Left lung (tissue), 10 donors: ENCODE data around the gene GCDH. TPM values are rescaled to one million over a fixed set of nuclear protein-coding genes. Genes with fewer than 3 reads are reported as not detected.

Source experiments
- ATAC-seq: fragments of 200-7000 bp; cut with Tn5 transposase; one replicate; pipeline ENCODE4 v1.9.1; 2020; ENCODE audit warnings: moderate library complexity
- DNase-seq, 4 donors: peaks; one replicate each; pipeline ENCODE4 v3.0.0-alpha.2; 2013 to 2020
- H3K27ac ChIP-seq, 2 donors: fragments of 200-600 bp; sonication (generic) in 1 of 2; one replicate each; pipeline versions ENCODE4 v1.5.0 to v1.8.0; 2020 to 2021
- H3K27me3 ChIP-seq, 2 donors: fragments of 200-600 bp; sonication (generic) in 1 of 2; one replicate each; pipeline versions ENCODE4 v1.5.0 to v1.8.0; 2020 to 2021
- H3K36me3 ChIP-seq, 2 donors: fragments of 200-600 bp; sonication (generic) in 1 of 2; one replicate each; pipeline versions ENCODE4 v1.5.0 to v1.8.0; 2020 to 2021
- H3K4me1 ChIP-seq, 2 donors: fragments of 200-600 bp; one replicate each; pipeline ENCODE4 v1.8.0; 2021
- H3K4me3 ChIP-seq, 2 donors: fragments of 200-600 bp; sonication (generic) in 1 of 2; one replicate each; pipeline versions ENCODE4 v1.5.0 to v1.8.0; 2020 to 2021; ENCODE audit warnings: mild to moderate bottlenecking in 1 of 2
- H3K9me3 ChIP-seq, 2 donors: fragments of 200-600 bp; sonication (generic) in 1 of 2; one replicate each; pipeline versions ENCODE4 v1.5.0 to v1.8.0; 2020 to 2021
- CTCF ChIP-seq, 2 donors: fragments of 200-600 bp; sonication (generic) in 1 of 2; IDR thresholded peaks; one replicate each; pipeline versions ENCODE4 v1.5.0 to v1.8.0; 2021; ENCODE audit warnings: antibody characterized with exemption in 2 of 2
- intact Hi-C, 2 donors: fragments of 100-400 bp; cut with DNase I; formaldehyde crosslinking; loops; one replicate each; pipeline versions ENCODE4 v1.11.2 to v1.14.2; 2022
- polyA plus RNA-seq, 6 donors: library from polyadenylated mRNA; unstranded; fragments of 120-200 nt; gene quantifications; one replicate each; pipeline ENCODE4 v1.2.1, GENCODE V29; 2013; ENCODE audit not compliant: insufficient read length in 6 of 6
- total RNA-seq, 2 donors: library from RNA; stranded (reverse); fragmentation: NEBNext Ultra II Directional; extraction: Animal tissue kit (Norgen Biotek cat#: 25700); gene quantifications; one replicate each; pipeline ENCODE4 v1.2.1, GENCODE V29; 2021
- donor health status: DM: no; HTN: yes; CAD: no.
- donor health status: DM: no; HTN: no; CAD: no.

The GCDH gene
- total and polyA plus RNA-seq, 8 donors: 23.6 to 29.2 (median 26.9) TPM

GRCh38 chr19:12847159-12848139 lies 43.5 kb upstream of the GCDH start:
- no peak overlapping the region for H3K27ac ChIP-seq
- no peak overlapping the region for H3K4me3 ChIP-seq
- peaks cover 0 to 12% of the 10 kb centered on the region in 2 donors for H3K4me1 ChIP-seq
- H3K36me3 ChIP-seq: no peaks in the 10 kb centered on the region
- DNase-seq: peak; percentile 76 to 99 (median 86)
- peaks cover 0 to 76% of the 10 kb centered on the region in 2 donors for H3K27me3 ChIP-seq
- peak; percentile 100 for ATAC-seq
- intact Hi-C loops: no loop called here
- TF ChIP-seq CTCF (IDR thresholded peaks at IDR 0.05): peak; percentile 99 to 100
- no peaks in the 10 kb centered on the region for H3K9me3 ChIP-seq

- no peaks in the 10 kb centered on the region for H3K4me1 ChIP-seq
- no peak overlapping the region for H3K27ac ChIP-seq
- TF ChIP-seq CTCF (IDR thresholded peaks at IDR 0.05): no peak
- no peak for ATAC-seq
- H3K9me3 ChIP-seq: peaks cover 0 to 4% of the 10 kb centered on the region in 2 donors
- DNase-seq: no peak
- no peaks in the 10 kb centered on the region for H3K36me3 ChIP-seq
- intact Hi-C loops: no loop called here
- H3K27me3 ChIP-seq: no peaks in the 10 kb centered on the region
- no peak overlapping the region for H3K4me3 ChIP-seq
Measured at GRCh38 chr19:12856653-12857052, 34.3 kb upstream of the GCDH start.

GRCh38 chr19:12858041-12858928 lies 32.7 kb upstream of the GCDH start:
- TF ChIP-seq CTCF (IDR thresholded peaks at IDR 0.05): no peak
- H3K27ac ChIP-seq: no peak overlapping the region
- H3K27me3 ChIP-seq: no peaks in the 10 kb centered on the region
- H3K36me3 ChIP-seq: no peaks in the 10 kb centered on the region
- no peaks in the 10 kb centered on the region for H3K4me1 ChIP-seq
- intact Hi-C loops: no loop called here
- ATAC-seq: no peak
- no peak for DNase-seq
- no peak overlapping the region for H3K4me3 ChIP-seq
- peaks cover 0 to 4% of the 10 kb centered on the region in 2 donors for H3K9me3 ChIP-seq

GRCh38 chr19:12859546-12859945 lies 31.4 kb upstream of the GCDH start:
- intact Hi-C loops: no loop called here

More at GRCh38 chr19:12859546-12859945, 31.4 kb upstream of the GCDH start:
- DNase-seq (no peak), ATAC-seq (no peak)
- Histone ChIP-seq H3K4me1 (no peaks in the 10 kb centered on the region), H3K9me3 (peaks cover 0 to 4% of the 10 kb centered on the region in 2 donors), H3K4me3 (no peak overlapping the region), H3K27me3 (no peaks in the 10 kb centered on the region), H3K36me3 (no peaks in the 10 kb centered on the region), H3K27ac (no peak overlapping the region)
- no peak for TF ChIP-seq CTCF (IDR thresholded peaks at IDR 0.05)
